H9 (cell line): ENCODE measurements around the gene TGM3. TPM values are rescaled to one million over a fixed set of nuclear protein-coding genes. Genes with fewer than 3 reads are reported as not detected.

Source experiments
- DNase-seq: peaks from one replicate; pipeline ENCODE4 v3.0.0-alpha.2; 2017
- H2AFZ ChIP-seq: one replicate; pipeline ENCODE4 v1.6.1; 2013; ENCODE audit warnings: mild to moderate bottlenecking, low read length, control low read depth, moderate library complexity
- H2AK5ac ChIP-seq: 2 replicates; pipeline ENCODE4 v1.6.1; 2013; ENCODE audit warnings: low read length, control low read depth, mixed read lengths; ENCODE audit not compliant: insufficient read length
- H2BK120ac ChIP-seq: one replicate; pipeline ENCODE4 v1.6.1; 2013; ENCODE audit warnings: low read depth, mild to moderate bottlenecking, low read length, control low read depth, inconsistent platforms; ENCODE audit not compliant: poor library complexity, severe bottlenecking
- H2BK12ac ChIP-seq: 2 replicates; pipeline ENCODE4 v1.6.1; 2013; ENCODE audit warnings: low read length, control low read depth, mixed read lengths, low read depth; ENCODE audit not compliant: insufficient read length
- H2BK15ac ChIP-seq: 2 replicates; pipeline ENCODE4 v1.6.1; 2013; ENCODE audit warnings: low read depth, low read length, control low read depth
- H2BK20ac ChIP-seq: one replicate; pipeline ENCODE4 v1.6.1; 2013; ENCODE audit warnings: low read depth, mild to moderate bottlenecking, low read length, control low read depth, inconsistent platforms; ENCODE audit not compliant: poor library complexity, severe bottlenecking
- H2BK5ac ChIP-seq: 2 replicates; pipeline ENCODE4 v1.6.1; 2013; ENCODE audit warnings: low read length, control low read depth, mixed read lengths; ENCODE audit not compliant: insufficient read length
- H3K14ac ChIP-seq: 2 replicates; pipeline ENCODE4 v1.6.1; 2013; ENCODE audit warnings: low read length, control low read depth; ENCODE audit not compliant: insufficient read depth
- H3K18ac ChIP-seq: 2 replicates; pipeline ENCODE4 v1.6.1; 2013; ENCODE audit warnings: low read depth, mild to moderate bottlenecking, mixed read lengths, low read length, control low read depth; ENCODE audit not compliant: insufficient read length
- H3K23ac ChIP-seq: 2 replicates; pipeline ENCODE4 v1.6.1; 2013; ENCODE audit warnings: low read length, control low read depth, mixed read lengths, low read depth; ENCODE audit not compliant: insufficient read length
- H3K23me2 ChIP-seq: 2 replicates; pipeline ENCODE4 v1.6.1; 2013; ENCODE audit warnings: low read depth, mild to moderate bottlenecking, mixed read lengths, low read length, control low read depth; ENCODE audit not compliant: insufficient read length, poor library complexity, severe bottlenecking
- H3K27ac ChIP-seq: 2 replicates; pipeline ENCODE4 v1.5.1; 2013; ENCODE audit warnings: low read length, control low read depth, mixed read lengths, low read depth; ENCODE audit not compliant: insufficient read length
- H3K27me3 ChIP-seq: 2 replicates; pipeline ENCODE4 v1.6.1; 2013; ENCODE audit warnings: low read length, control low read depth, inconsistent platforms; ENCODE audit not compliant: insufficient read depth
- H3K4ac ChIP-seq: 2 replicates; pipeline ENCODE4 v1.6.1; 2013; ENCODE audit warnings: low read depth, mild to moderate bottlenecking, control low read depth, inconsistent platforms, low read length, moderate library complexity
- H3K4me1 ChIP-seq: 2 replicates; pipeline ENCODE4 v1.6.1; 2013; ENCODE audit warnings: low read length, control low read depth, inconsistent platforms; ENCODE audit not compliant: insufficient read depth
- H3K4me2 ChIP-seq: 2 replicates; pipeline ENCODE4 v1.6.1; 2013; ENCODE audit warnings: low read length, control low read depth, mixed read lengths; ENCODE audit not compliant: insufficient read length, insufficient read depth
- H3K56ac ChIP-seq: 2 replicates; pipeline ENCODE4 v1.6.1; 2013; ENCODE audit warnings: low read depth, mild to moderate bottlenecking, mixed read lengths, low read length, control low read depth; ENCODE audit not compliant: insufficient read length
- H3K79me1 ChIP-seq: 2 replicates; pipeline ENCODE4 v1.6.1; 2013; ENCODE audit warnings: low read depth, mild to moderate bottlenecking, moderate library complexity, low read length, control low read depth, inconsistent platforms; ENCODE audit not compliant: insufficient read depth, poor library complexity, severe bottlenecking
- H3K79me2 ChIP-seq: 2 replicates; pipeline ENCODE4 v1.6.1; 2013; ENCODE audit warnings: low read length, control low read depth, inconsistent platforms; ENCODE audit not compliant: insufficient read depth
- H3K9ac ChIP-seq: 2 replicates; pipeline ENCODE4 v1.6.1; 2013; ENCODE audit warnings: low read length, control low read depth, mixed read lengths; ENCODE audit not compliant: insufficient read length; ENCODE audit errors: extremely low read depth
- H3K9me3 ChIP-seq: one replicate; pipeline ENCODE4 v1.6.1; 2013; ENCODE audit warnings: low read depth, low read length, inconsistent platforms; ENCODE audit not compliant: control insufficient read depth
- H3T11ph ChIP-seq: one replicate; pipeline ENCODE4 v1.6.1; 2013; ENCODE audit warnings: mild to moderate bottlenecking, low read length, control low read depth, inconsistent platforms
- H4K20me1 ChIP-seq: one replicate; pipeline ENCODE4 v1.6.1; 2013; ENCODE audit not compliant: control insufficient read depth, insufficient read length, insufficient read depth
- H4K5ac ChIP-seq: 2 replicates; pipeline ENCODE4 v1.6.1; 2013; ENCODE audit warnings: low read depth, mild to moderate bottlenecking, mixed read lengths, low read length, control low read depth; ENCODE audit not compliant: insufficient read length
- H4K8ac ChIP-seq: replicated peaks from 2 replicates; pipeline ENCODE4 v1.6.1; 2013; ENCODE audit warnings: low read length, control low read depth, mixed read lengths, low read depth; ENCODE audit not compliant: insufficient read length
- H4K91ac ChIP-seq: 2 replicates; pipeline ENCODE4 v1.6.1; 2013; ENCODE audit warnings: low read depth, mild to moderate bottlenecking, moderate library complexity, mixed read lengths, low read length, control low read depth; ENCODE audit not compliant: insufficient read length
- H3K27ac Mint-ChIP-seq, 3 experiments: 2 replicates in 2 of 3; 3 replicates in 1 of 3; pipeline ENCODE4 v1.8.0; 2020 to 2021; ENCODE audit warnings: mixed read lengths in 3 of 3, mild to moderate bottlenecking in 1 of 3, moderate library complexity in 1 of 3
- H3K27me3 Mint-ChIP-seq: 2 replicates; pipeline ENCODE4 v1.8.0; 2021; ENCODE audit warnings: low read depth, mild to moderate bottlenecking, moderate library complexity, mixed read lengths
- H3K36me3 Mint-ChIP-seq, 3 experiments: 2 replicates in 2 of 3; 3 replicates in 1 of 3; pipeline ENCODE4 v1.8.0; 2020 to 2021; ENCODE audit warnings: low read depth in 3 of 3, mixed read lengths in 3 of 3; ENCODE audit not compliant: insufficient read depth in 1 of 3
- H3K4me1 Mint-ChIP-seq, 2 experiments: 2 replicates each; pipeline ENCODE4 v1.8.0; 2020; ENCODE audit warnings: mixed read lengths in 2 of 2
- H3K4me3 Mint-ChIP-seq, 2 experiments: 2 replicates in 1 of 2; 3 replicates in 1 of 2; pipeline ENCODE4 v1.8.0; 2020 to 2021; ENCODE audit warnings: mild to moderate bottlenecking in 2 of 2, mixed read lengths in 2 of 2, moderate library complexity in 1 of 2
- H3K9me3 Mint-ChIP-seq, 2 experiments: 2 replicates in 1 of 2; 3 replicates in 1 of 2; pipeline ENCODE4 v1.8.0; 2020; ENCODE audit warnings: mild to moderate bottlenecking in 2 of 2, mixed read lengths in 2 of 2, moderate library complexity in 1 of 2
- WGBS: extraction: QIAGEN DNeasy Blood & Tissue Kit; methylation state at CpG from one replicate; pipeline ENCODE4 v1.1.7; 2013; ENCODE audit warnings: missing lambda C conversion rate, low lambda C conversion rate, mixed read lengths; ENCODE audit not compliant: insufficient read length; ENCODE audit errors: extremely low coverage; 5-methylcytosine and 5-hydroxymethylcytosine counted together
- total RNA-seq: library from RNA; stranded (reverse); gene quantifications from 2 replicates; pipeline ENCODE4 v1.2.1, GENCODE V29; 2021
- TF ChIP-seq, protein P1 (sequence below): fragments of 200-600 bp; sonication (generic); conservative IDR thresholded peaks from 3 replicates; pipeline ENCODE4 v1.8.0; 2021; ENCODE audit warnings: antibody characterized with exemption, mild to moderate bottlenecking

The TGM3 gene
- total RNA-seq, 1 experiment from 2014 or later = not detected

DNA sequence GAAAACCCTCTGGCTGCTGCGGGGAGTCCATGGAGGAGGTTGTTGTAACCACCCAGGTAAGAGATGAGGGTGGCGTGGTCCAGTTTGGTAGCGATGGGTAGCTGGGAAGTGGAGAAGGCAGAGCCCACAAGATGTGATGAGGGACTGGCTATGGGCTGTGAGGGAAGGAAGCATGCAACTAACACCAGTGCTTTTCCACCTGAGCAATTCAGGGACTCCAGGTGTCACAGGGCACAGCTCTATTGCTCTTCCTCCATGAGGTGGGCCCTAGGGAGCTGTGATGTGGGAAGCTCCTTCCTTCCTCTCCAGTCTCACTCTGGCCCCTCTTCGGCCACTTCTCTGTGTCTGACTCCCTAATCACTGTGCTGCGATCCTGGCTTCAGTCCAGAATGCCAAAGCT lies 52.5 kb downstream of the TGM3 start:
- no peak overlapping the region for H2BK5ac ChIP-seq
- H4K5ac ChIP-seq = no peak overlapping the region
- Mint-ChIP-seq H3K4me3 (no peak overlapping the region), H3K4me1 (peaks cover 5% of the 10 kb centered on the region in 2 experiments; a peak in 3 of 4 replicates), H3K9me3 (peaks cover 4 to 6% of the 10 kb centered on the region in 2 experiments; a peak in 2 of 5 replicates), H3K27me3 (no peaks in the 10 kb centered on the region), H3K36me3 (no peaks in the 10 kb centered on the region; a peak in 1 of 7 replicates), H3K27ac (peak overlapping the region in 1 of 3 experiments; percentile 20; a peak in 1 of 7 replicates)
- H3K18ac ChIP-seq = no peak overlapping the region
- H3K14ac ChIP-seq = no peak overlapping the region
- no peaks in the 10 kb centered on the region for H3K23me2 ChIP-seq
- no peak overlapping the region for H3K4me2 ChIP-seq
- no peak overlapping the region for H3K9ac ChIP-seq
- no peak overlapping the region for H2BK120ac ChIP-seq
- TF ChIP-seq, protein P1, sequence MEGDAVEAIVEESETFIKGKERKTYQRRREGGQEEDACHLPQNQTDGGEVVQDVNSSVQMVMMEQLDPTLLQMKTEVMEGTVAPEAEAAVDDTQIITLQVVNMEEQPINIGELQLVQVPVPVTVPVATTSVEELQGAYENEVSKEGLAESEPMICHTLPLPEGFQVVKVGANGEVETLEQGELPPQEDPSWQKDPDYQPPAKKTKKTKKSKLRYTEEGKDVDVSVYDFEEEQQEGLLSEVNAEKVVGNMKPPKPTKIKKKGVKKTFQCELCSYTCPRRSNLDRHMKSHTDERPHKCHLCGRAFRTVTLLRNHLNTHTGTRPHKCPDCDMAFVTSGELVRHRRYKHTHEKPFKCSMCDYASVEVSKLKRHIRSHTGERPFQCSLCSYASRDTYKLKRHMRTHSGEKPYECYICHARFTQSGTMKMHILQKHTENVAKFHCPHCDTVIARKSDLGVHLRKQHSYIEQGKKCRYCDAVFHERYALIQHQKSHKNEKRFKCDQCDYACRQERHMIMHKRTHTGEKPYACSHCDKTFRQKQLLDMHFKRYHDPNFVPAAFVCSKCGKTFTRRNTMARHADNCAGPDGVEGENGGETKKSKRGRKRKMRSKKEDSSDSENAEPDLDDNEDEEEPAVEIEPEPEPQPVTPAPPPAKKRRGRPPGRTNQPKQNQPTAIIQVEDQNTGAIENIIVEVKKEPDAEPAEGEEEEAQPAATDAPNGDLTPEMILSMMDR = no peak
- H3K27me3 ChIP-seq = no peaks in the 10 kb centered on the region
- H2AK5ac ChIP-seq = no peak overlapping the region
- H2BK15ac ChIP-seq = no peak overlapping the region
- no peak overlapping the region for H4K8ac ChIP-seq
- DNase-seq = no peak
- H3K27ac ChIP-seq = no peak overlapping the region
- H3K23ac ChIP-seq = no peak overlapping the region
- no CpG with 5 or more reads among the region's 5 CpGs for WGBS
- H3K4me1 ChIP-seq = no peaks in the 10 kb centered on the region; the same call in 1 of the 2 replicates
- no peaks in the 10 kb centered on the region for H3K9me3 ChIP-seq
- no peak overlapping the region for H2BK20ac ChIP-seq
- no peak overlapping the region for H2AFZ ChIP-seq
- H2BK12ac ChIP-seq = no peak overlapping the region
- H4K91ac ChIP-seq = no peak overlapping the region
- H3K4ac ChIP-seq = no peak overlapping the region
- H3K79me2 ChIP-seq = no peaks in the 10 kb centered on the region
- no peaks in the 10 kb centered on the region for H4K20me1 ChIP-seq
- H3T11ph ChIP-seq = no peak overlapping the region
- no peaks in the 10 kb centered on the region for H3K79me1 ChIP-seq
- H3K56ac ChIP-seq = no peak overlapping the region
